ENCODE measurements around the gene QRSL1. TPM values are rescaled to one million over a fixed set of nuclear protein-coding genes. Genes with fewer than 3 reads are reported as not detected.
"Not testable (repeated sequence)": the region's sequence is repeated elsewhere in the genome, so short reads cannot be mapped to it uniquely, and the experiment has no call there.

Gene QRSL1
- total RNA-seq, 2 donors from 2014 or later, result 8.7 to 9.5 TPM

DNA sequence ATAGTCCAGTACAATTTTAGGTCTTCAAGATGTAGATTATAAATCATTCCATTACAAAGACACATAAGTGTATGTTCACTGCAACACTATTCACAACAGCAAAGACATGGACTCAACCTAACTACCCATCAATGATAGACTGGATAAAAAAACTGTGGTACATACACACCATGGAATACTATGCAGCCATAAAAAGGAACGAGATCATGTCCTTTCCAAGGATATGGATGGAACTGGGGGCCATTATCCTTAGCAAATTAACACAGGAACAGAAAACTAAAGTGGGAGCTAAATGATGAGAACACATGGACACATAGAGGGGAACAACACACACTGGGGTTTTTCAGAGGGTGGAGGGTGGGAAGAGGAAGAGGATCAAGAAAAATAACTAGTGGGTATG lies 6.3 kb upstream of the QRSL1 start:
- TF ChIP-seq, protein P1, sequence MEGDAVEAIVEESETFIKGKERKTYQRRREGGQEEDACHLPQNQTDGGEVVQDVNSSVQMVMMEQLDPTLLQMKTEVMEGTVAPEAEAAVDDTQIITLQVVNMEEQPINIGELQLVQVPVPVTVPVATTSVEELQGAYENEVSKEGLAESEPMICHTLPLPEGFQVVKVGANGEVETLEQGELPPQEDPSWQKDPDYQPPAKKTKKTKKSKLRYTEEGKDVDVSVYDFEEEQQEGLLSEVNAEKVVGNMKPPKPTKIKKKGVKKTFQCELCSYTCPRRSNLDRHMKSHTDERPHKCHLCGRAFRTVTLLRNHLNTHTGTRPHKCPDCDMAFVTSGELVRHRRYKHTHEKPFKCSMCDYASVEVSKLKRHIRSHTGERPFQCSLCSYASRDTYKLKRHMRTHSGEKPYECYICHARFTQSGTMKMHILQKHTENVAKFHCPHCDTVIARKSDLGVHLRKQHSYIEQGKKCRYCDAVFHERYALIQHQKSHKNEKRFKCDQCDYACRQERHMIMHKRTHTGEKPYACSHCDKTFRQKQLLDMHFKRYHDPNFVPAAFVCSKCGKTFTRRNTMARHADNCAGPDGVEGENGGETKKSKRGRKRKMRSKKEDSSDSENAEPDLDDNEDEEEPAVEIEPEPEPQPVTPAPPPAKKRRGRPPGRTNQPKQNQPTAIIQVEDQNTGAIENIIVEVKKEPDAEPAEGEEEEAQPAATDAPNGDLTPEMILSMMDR (IDR thresholded peaks at IDR 0.05), result no peak
- Histone ChIP-seq H3K27me3 (replicated peaks; ENCODE audit: insufficient read depth) (no peaks in the 10 kb centered on the region), H3K27ac (no peak overlapping the region), H3K9me3 (no peaks in the 10 kb centered on the region), H3K36me3 (peaks cover 5% of the 10 kb centered on the region), H3K4me1 (ENCODE audit: control insufficient read depth in 1 of 2, low read depth in 2 of 2) (no peaks in the 10 kb centered on the region), H3K4me3 (no peak overlapping the region)
- ATAC-seq (ENCODE audit: insufficient number of reproducible peaks, low FRiP score, low read depth) (no peak), DNase-seq (ENCODE audit: low spot score) (no peak)

DNA sequence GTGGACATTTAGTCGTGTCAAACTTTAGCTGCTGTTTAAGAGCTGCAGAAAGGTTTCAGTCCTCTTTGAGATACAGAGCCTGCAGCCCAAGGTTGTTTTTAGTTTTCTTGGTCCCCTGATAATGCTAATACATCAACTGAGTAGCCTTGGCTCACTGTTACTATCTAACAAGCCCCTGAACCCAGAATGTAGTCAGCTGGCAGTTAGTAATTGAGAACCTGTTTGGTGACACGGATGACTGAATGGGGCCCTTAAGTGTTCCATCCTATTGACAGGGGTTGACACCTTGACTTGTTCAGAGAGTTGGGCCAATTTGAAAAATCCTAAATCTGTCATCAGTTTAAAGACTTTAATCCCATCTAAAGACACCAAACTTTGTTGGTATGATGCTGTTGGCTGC lies 2.9 kb upstream of the QRSL1 start:
- ATAC-seq (ENCODE audit: insufficient number of reproducible peaks, low FRiP score, low read depth), result no peak
- TF ChIP-seq, protein P1 (IDR thresholded peaks at IDR 0.05), result no peak
- no peak overlapping the region for H3K4me3 ChIP-seq
- H3K4me1 ChIP-seq (ENCODE audit: control insufficient read depth in 1 of 2, low read depth in 2 of 2), result peaks cover 0 to 16% of the 10 kb centered on the region in 2 donors
- no peak for DNase-seq (ENCODE audit: low spot score)
- no peaks in the 10 kb centered on the region for H3K27me3 ChIP-seq (replicated peaks; ENCODE audit: insufficient read depth)
- H3K9me3 ChIP-seq, result no peaks in the 10 kb centered on the region
- H3K27ac ChIP-seq, result no peak overlapping the region
- H3K36me3 ChIP-seq, result no peaks in the 10 kb centered on the region

DNA sequence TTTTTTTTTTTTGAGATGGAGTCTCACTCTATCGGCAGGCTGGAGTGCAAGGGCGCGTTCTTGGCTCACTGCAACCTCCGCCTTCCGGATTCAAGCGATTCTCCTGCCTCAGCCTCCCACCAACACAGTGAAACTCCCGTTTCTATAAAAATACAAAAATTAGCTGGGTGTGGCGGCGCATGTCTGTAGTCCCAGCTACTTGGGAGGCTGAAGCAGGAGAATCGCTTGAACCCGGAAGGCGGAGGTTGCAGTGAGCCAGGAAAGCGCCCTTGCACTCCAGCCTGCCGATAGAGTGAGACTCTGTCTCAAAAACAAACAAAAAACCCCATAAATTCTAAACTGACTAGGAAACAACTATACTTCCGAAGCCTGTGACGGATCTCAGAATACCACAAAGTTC lies 1.6 kb upstream of the QRSL1 start:
- H3K4me3 ChIP-seq; ATAC-seq (ENCODE audit: insufficient number of reproducible peaks, low FRiP score, low read depth); H3K36me3 ChIP-seq; H3K27ac ChIP-seq; DNase-seq (ENCODE audit: low spot score); H3K9me3 ChIP-seq; H3K27me3 ChIP-seq (replicated peaks; ENCODE audit: insufficient read depth): not testable (repeated sequence)
- peaks cover 0 to 16% of the 10 kb centered on the region in 2 donors for H3K4me1 ChIP-seq (ENCODE audit: control insufficient read depth in 1 of 2, low read depth in 2 of 2)

DNA sequence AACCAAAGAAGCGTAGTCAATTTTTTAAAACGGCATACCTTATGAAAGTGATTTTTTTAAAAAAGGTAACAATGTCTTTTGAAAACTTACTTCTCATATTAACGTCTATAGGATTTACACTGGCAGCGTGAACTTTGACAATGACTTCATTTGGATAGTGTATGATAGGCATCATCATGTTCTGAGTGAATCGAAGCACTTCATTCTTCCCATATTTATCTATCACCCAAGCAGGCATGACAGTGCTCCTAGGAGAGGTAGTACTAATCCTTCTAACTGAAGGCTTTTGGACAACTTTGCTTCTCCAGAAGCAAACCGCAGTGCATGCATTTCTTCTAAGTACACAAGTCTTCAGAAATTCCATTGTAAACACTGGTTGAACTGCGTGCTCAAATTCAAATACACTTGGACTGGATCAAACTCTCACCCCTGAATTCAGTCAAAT lies 698 bp upstream of the QRSL1 start:
- ATAC-seq (ENCODE audit: insufficient number of reproducible peaks, low FRiP score, low read depth) (no peak), DNase-seq (ENCODE audit: low spot score) (no peak)
- Histone ChIP-seq H3K36me3 (no peaks in the 10 kb centered on the region), H3K27me3 (replicated peaks; ENCODE audit: insufficient read depth) (no peaks in the 10 kb centered on the region), H3K4me3 (peak overlapping the region; percentile 99), H3K9me3 (no peaks in the 10 kb centered on the region), H3K27ac (peak overlapping the region; percentile 59 to 74), H3K4me1 (ENCODE audit: control insufficient read depth in 1 of 2, low read depth in 2 of 2) (peaks cover 0 to 16% of the 10 kb centered on the region in 2 donors)
- TF ChIP-seq, protein P1 (IDR thresholded peaks at IDR 0.05), result no peak

DNA sequence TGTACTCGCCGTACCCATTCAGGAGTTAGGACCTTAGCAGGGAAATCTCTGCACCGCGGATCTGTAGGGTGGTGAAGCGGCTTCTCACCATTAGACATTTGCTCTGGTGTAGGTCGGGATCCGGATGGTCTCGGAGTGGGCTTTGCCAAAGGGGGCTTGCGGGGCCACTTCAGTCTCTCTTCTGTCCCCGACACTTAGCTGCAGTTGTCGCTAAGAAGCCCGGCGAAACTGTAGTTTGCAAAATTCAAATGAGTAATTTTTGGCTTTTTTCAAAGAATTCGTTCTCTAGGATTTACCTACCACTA lies 433 bp downstream of the QRSL1 start:
- no peak for ATAC-seq (ENCODE audit: insufficient number of reproducible peaks, low FRiP score, low read depth)
- peak overlapping the region; percentile 99 for H3K4me3 ChIP-seq
- peaks cover 0 to 16% of the 10 kb centered on the region in 2 donors for H3K4me1 ChIP-seq (ENCODE audit: control insufficient read depth in 1 of 2, low read depth in 2 of 2)
- H3K36me3 ChIP-seq, result no peaks in the 10 kb centered on the region
- H3K27me3 ChIP-seq (replicated peaks; ENCODE audit: insufficient read depth), result no peaks in the 10 kb centered on the region
- TF ChIP-seq, protein P1 (IDR thresholded peaks at IDR 0.05), result no peak
- peak overlapping the region; percentile 59 to 74 for H3K27ac ChIP-seq
- DNase-seq (ENCODE audit: low spot score), result no peak
- H3K9me3 ChIP-seq, result no peaks in the 10 kb centered on the region

DNA sequence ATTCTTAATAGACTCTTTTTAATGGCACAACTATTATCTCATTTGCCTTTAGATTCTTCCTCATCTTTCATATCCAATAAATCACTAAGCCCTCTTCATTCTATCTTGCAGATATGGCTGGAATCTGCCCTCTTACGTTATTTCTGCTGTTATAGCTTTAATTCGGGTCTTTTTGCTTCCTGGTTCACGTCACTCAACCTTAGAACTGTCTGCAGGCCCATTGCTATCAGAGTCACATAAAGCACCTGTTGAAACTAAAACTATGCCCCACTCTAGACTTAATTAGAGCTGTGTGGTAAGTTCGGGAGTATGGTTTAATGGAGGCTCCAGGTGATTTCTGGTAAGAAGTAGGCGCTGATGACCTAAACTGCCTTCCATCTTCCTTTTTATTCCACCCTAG lies 988 bp downstream of the QRSL1 start:
- H3K4me3 ChIP-seq, result peak overlapping the region; percentile 99
- H3K27me3 ChIP-seq (replicated peaks; ENCODE audit: insufficient read depth), result no peaks in the 10 kb centered on the region
- H3K9me3 ChIP-seq, result no peaks in the 10 kb centered on the region
- H3K27ac ChIP-seq, result no peak overlapping the region
- H3K36me3 ChIP-seq, result no peaks in the 10 kb centered on the region
- ATAC-seq (ENCODE audit: insufficient number of reproducible peaks, low FRiP score, low read depth), result no peak
- TF ChIP-seq, protein P1 (IDR thresholded peaks at IDR 0.05), result no peak
- peaks cover 0 to 16% of the 10 kb centered on the region in 2 donors for H3K4me1 ChIP-seq (ENCODE audit: control insufficient read depth in 1 of 2, low read depth in 2 of 2)
- DNase-seq (ENCODE audit: low spot score), result no peak

Data from thoracic aorta (tissue), 2 donors.